NCI-H524 (cell line): Measurements from ENCODE around the gene LAGE3.
A peak's percentile ranks its signal among the peaks of the same experiment; 100 is the strongest.

Experiments
- DNase-seq, 2 experiments: peaks; one replicate each; lab custom pipeline; 2025; lab: John Stamatoyannopoulos, UW

The LAGE3 gene

GRCh38 chrX:154478728-154479622 lies at the start of gene LAGE3:
Gene LAGE3 (minus strand): TSS chrX:154479281. CDS start chrX:154478915, 366 bp downstream.
- DNase-seq = peak; percentile 64 to 82

GRCh38 chrX:154526901-154527675 lies 48.0 kb upstream of the LAGE3 start:
- peak; percentile 45 to 73 for DNase-seq

GRCh38 chrX:154525606-154526490 lies 46.8 kb upstream of the LAGE3 start:
- DNase-seq = no peak

- no peak for DNase-seq
These were observed 40.3 kb upstream of the LAGE3 start for GRCh38 chrX:154519389-154519788.

- no peak for DNase-seq
These were observed 38.2 kb upstream of the LAGE3 start for GRCh38 chrX:154517101-154517781.

GRCh38 chrX:154516656-154517100 lies 37.6 kb upstream of the LAGE3 start:
- DNase-seq = no peak

- DNase-seq = peak; percentile 87 to 91
These were observed 37.0 kb upstream of the LAGE3 start, which contains the start of gene FAM3A for GRCh38 chrX:154515966-154516655. Gene FAM3A (minus strand): TSS chrX:154516232. CDS start chrX:154515772, 460 bp downstream.

GRCh38 chrX:154515090-154515965 lies 36.2 kb upstream of the LAGE3 start:
- DNase-seq = peak in 1 of 2 experiments; percentile 54

- DNase-seq = no peak
These were observed 34.6 kb upstream of the LAGE3 start for GRCh38 chrX:154513716-154514115.

- DNase-seq = no peak
These were observed 33.9 kb upstream of the LAGE3 start for GRCh38 chrX:154512879-154513553.

- no peak for DNase-seq
These were observed 32.7 kb upstream of the LAGE3 start for GRCh38 chrX:154511761-154512160.

- no peak for DNase-seq
These were observed 30.4 kb upstream of the LAGE3 start for GRCh38 chrX:154509455-154509854.

GRCh38 chrX:154508384-154508745 lies 29.3 kb upstream of the LAGE3 start:
- DNase-seq = no peak

GRCh38 chrX:154507673-154508383 lies 28.7 kb upstream of the LAGE3 start:
- no peak for DNase-seq

GRCh38 chrX:154506483-154507332 lies 27.6 kb upstream of the LAGE3 start:
- no peak for DNase-seq

GRCh38 chrX:154505734-154506133 lies 26.7 kb upstream of the LAGE3 start:
- DNase-seq = no peak

- no peak for DNase-seq
These were observed 23.9 kb upstream of the LAGE3 start for GRCh38 chrX:154502989-154503388.
